ENCODE measurements around the gene C2orf78.

Gene C2orf78

DNA sequence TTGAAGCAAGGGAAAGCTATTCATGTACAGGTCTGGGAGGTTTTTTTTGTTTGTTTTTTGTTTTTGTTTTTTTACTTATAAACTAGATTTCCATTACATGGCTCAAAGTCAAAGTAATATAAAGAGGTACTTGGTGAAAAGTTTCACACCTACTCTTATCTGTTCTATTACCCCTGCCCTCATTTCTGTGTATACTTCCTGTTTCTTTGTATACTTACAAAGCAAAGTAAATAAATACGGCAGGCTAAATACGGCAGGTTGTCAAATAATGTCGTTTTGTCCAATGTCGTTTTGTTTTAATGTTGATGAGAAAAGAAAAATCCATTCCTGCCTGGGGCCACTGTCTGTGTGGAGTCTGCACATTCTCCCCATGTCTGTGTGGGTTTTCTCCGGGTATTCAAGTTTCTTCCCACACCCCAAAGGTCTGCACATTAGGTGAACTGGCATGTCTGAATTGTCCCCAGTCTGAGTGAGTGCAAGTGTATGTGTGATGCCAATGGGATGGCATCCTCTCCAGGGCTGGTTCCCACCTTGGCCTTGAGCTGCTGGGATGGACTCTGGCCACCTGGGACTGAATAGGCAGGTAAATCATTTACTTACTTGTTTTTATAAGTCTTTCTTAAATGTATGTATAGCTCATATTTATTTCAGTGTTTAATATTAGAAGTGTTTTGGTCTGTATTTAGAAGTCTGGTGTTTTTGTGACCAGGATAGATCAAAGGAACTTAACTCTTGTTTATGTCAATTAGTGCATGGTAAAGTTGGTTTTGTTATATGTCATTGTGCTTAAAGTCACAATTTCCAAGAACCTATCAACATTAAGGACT, 58.1 kb downstream of the C2orf78 start:
- DNase-seq: no peak

DNA sequence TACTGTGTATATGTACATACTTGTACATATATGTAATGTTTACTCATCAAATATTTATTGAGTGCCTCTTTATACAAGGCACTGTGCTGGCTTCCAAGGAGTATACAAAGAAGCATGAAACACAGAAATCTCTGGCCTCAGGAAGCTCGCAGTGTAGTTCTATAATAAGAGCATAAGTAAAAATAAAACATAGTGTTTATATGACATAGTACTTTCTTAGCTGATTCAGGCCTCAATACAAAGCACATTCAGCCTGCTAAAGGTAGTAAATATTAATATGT, 58.7 kb downstream of the C2orf78 start:
- DNase-seq: no peak

DNA sequence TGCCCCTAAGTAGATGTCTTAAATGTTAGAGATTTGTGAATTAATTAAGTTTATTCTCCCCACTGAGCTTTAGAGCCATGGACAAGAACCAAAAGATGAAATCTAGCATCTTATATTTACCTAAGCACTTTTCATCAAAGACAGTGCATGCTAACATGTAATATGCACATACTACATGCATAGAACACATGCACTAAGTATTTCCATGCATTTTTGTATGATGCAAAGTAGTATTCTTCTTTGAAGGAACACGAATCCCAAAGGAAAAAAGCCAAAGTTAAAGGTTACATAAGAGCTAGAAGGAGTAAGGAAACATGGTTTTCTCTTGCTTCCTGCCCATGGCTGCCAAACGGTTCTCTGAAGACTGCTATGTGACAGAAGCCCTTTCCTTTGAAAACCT, 60.1 kb downstream of the C2orf78 start:
- no peak for DNase-seq

DNA sequence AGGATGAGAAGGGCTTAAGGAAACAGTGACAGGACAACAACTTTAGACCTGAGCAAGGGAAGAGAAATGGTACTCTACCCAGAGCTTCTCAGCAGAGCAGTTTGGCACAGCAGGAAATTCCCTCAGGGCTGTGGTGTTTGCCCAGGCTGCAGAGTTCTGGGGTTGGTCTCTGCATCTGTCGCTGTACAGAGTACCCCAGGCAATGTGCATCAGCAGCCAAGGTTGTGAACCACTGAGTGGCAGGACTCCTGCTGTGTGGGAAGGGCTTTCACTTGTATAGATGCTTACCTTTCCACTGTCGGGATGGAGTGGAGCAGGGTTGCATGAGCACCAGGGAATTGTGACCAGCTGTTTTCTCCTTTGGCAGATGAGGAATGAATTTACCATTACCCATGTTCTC, 66.0 kb downstream of the C2orf78 start:
- DNase-seq: no peak

DNA sequence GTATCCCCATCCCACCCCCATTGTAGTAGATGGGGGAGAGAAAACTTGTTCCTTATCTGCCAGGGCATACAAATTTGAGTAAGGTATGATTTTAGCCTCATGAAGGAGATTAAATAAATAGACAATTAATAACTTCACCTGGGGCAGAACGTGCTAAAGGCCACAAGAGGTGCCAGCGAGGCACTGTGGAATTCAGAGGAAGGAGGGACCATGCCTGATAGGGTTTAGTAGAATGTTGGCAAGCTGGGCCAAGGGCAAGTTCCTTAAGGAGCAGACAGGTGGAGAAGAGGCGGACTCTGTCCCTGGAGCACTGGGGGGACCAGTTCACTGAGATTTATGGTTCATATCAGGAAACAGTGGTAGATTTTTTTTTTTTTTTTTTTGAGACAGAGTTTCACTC, 67.3 kb downstream of the C2orf78 start:
- no peak for DNase-seq

DNA sequence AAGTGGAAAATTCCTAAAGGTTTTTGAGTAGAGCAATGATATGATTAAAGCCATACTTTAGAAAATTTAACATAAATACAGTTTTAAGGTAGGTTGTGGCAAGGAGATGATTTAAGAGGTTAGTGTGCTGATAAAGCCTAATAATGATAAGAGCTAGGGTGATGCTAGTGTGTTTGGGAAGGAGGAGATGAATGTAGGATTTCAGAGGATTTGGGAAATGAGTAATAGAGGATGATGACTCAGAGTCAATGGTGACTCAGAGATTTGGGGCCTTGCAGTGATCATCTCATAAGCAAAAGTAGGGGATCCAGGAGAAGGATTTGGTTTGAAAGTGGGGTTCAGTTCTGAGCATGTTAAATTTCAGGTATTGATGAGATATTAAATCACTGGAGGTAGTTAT, 68.0 kb downstream of the C2orf78 start:
- DNase-seq: no peak

DNA sequence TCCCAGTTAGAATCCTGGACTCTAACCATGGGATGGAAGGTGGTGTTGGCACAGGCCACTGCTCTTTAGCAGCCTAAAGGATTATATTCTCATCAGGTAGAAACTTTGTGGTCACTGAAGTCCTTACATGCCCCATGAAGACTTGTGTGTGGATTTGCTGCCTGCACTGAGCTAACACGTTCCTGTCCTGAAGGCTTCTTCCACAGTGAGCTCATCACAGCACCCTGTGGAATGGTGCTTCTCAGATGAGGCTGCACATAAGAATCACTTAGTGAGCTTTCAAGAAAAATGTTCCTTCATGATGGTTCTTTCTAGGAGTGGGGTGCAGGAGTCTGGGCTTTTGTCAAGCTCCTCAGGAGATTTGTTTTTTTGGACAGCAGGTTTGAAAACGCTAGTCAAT, 71.5 kb downstream of the C2orf78 start:
- DNase-seq: no peak

DNA sequence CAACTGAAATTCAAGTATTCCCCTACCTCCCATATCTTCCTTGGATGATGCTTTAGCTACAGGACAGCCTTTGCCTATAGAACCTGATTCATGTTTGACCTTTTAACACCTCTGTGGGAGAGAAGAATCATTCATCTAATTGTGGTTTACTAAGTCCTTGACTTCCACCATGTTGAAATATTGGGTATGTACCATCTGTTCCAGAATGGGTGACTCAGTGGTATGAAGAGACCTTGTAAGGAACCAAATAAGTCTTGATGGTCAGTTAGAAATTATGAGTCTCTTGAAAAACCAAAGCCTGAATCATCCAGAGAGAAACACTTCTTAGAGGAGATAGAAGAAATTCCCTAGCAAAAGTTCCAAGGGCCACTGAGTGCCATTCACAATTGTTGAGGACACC, 72.2 kb downstream of the C2orf78 start:
- no peak for DNase-seq

DNA sequence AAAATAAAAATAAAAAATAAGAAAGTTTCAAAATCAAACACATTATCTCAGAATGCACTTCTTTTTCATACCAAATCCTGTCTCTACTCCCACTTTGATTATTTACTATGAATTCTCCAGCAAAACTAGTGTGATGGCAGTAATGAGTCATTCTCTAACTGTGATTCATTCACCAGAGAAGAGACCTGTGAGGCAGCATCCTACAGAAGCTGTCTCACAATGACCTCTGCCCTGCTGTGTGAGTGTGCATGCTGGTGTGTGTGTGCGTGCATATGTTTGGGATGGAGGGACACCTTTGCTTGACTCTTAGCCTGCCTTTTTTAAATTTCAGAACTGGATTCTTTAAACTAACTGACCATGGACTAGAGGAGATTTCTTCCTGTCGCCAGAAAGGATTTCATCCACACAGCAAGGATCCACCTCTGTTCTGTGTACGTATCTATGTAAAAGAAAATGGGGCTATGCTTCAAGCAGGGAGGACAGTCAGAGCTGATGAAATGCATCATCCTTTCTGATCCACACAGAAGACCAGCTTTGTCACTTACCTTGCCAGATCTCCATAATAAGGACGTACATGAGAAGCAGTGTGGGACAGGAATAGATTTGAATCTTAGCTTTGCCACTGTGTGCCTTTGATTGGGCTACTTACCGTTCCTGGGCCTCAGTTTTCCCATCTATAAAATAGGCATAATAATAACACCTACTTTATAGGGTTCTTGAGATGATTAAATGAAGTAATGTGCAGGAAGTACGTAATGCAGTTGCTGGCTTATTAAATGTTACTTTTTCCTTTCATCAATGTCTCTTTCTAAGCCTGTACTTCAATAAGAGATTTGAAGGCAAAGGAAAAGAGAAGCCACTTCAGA, 76.0 kb downstream of the C2orf78 start:
- DNase-seq: no peak

DNA sequence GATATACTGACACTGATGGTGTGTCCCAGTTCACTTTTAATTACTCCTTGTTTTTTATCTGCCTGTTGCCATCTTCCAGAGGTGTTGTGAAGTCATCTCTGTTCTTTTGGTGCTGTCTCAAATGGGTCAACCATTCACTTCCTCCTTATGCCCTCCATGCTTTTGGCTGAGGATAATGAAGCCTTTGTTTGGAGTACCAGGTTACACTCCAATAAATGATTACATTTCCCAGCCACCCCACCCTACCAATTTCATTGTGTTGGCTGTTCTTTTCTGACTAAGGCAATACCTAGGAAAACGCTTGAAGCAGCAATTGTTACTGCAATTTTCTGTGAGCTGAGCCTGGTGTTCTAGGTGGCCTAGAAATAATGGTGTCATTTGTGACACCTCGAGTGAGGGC, 79.0 kb downstream of the C2orf78 start:
- no peak for DNase-seq
